ENCODE measurements around the gene CFAP299.

DNA sequence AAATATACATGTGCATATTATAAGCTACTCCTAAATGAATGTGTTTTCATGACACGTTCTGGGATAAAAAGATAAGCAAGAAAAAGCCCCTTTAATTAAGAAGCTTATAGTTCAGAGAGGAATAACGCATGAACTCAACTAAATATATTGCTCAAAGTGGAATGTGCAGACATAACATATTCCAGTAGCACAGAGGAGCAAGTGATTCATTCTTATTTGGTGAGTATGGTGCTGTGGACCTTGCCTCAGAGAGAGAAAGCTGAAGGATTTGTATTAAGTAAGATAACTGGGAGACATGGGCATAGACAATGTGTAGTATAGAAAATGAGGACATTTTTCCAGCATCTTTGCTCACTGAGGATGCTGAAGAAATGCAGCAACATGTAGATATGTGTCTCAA, 76.8 kb downstream of the CFAP299 start:
- TF ChIP-seq, protein P1, sequence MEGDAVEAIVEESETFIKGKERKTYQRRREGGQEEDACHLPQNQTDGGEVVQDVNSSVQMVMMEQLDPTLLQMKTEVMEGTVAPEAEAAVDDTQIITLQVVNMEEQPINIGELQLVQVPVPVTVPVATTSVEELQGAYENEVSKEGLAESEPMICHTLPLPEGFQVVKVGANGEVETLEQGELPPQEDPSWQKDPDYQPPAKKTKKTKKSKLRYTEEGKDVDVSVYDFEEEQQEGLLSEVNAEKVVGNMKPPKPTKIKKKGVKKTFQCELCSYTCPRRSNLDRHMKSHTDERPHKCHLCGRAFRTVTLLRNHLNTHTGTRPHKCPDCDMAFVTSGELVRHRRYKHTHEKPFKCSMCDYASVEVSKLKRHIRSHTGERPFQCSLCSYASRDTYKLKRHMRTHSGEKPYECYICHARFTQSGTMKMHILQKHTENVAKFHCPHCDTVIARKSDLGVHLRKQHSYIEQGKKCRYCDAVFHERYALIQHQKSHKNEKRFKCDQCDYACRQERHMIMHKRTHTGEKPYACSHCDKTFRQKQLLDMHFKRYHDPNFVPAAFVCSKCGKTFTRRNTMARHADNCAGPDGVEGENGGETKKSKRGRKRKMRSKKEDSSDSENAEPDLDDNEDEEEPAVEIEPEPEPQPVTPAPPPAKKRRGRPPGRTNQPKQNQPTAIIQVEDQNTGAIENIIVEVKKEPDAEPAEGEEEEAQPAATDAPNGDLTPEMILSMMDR (IDR thresholded peaks at IDR 0.05) = no peak
- TF ChIP-seq EP300 (IDR thresholded peaks at IDR 0.05) = no peak
- no peak for TF ChIP-seq POLR2A (IDR thresholded peaks at IDR 0.05)
- TF ChIP-seq POLR2AphosphoS5 (IDR thresholded peaks at IDR 0.05) = no peak

Data from gastroesophageal sphincter (tissue), 3 donors.